HepG2 (cell line): ENCODE results near the gene DROSHA. TPM values are rescaled to one million over a fixed set of nuclear protein-coding genes. Genes with fewer than 3 reads are reported as not detected.

Experiments
- ATAC-seq: fragments of 200-7000 bp; cut with Tn5 transposase; 3 replicates; pipeline ENCODE4 v1.9.1; 2020; ENCODE audit warnings: mild to moderate bottlenecking, moderate library complexity
- BruUV-seq: library from RNA; stranded (reverse); fragments of 400-500 nt; replicated peaks from 2 replicates; lab custom pipeline; 2021; lab: Mats Ljungman, UMichigan
- CTCF ChIA-PET: fragments of 300-600 bp; formaldehyde crosslinking; extraction: SDS; loops from one replicate; lab custom pipeline; 2021; ENCODE audit warnings: low total read pairs, inconsistent platforms, low intra/inter-chr PET ratio; lab: Yijun Ruan, JAX
- POLR2A ChIA-PET: fragments of 350-600 bp; sonication (Branson Sonifier 250); formaldehyde crosslinking; loops from one replicate; lab custom pipeline; 2020; ENCODE audit warnings: antibody characterized with exemption, inconsistent platforms; lab: Yijun Ruan, JAX
- DNase-seq: peaks from one replicate; pipeline ENCODE4 v3.0.0-alpha.2; 2015; ENCODE audit warnings: low spot score
- FAIRE-seq: peaks from 3 replicates; lab custom pipeline; 2011; peaks lifted over from hg19 to GRCh38; lab: Jason Lieb, UNC
- H2AFZ ChIP-seq: one replicate; pipeline ENCODE4 v1.6.1; 2011; ENCODE audit warnings: low read length, inconsistent platforms
- H3K27ac ChIP-seq: fragments of 300-600 bp; 3 replicates; pipeline ENCODE4 v1.8.0; 2011; ENCODE audit warnings: mixed run types, mild to moderate bottlenecking, mixed read lengths, low read length, inconsistent platforms; ENCODE audit not compliant: insufficient read depth; ENCODE audit errors: extremely low read length
- H3K27me3 ChIP-seq, 2 experiments: fragments of 200-600 bp in 1 of 2; 2 replicates in 1 of 2; 3 replicates in 1 of 2; pipeline versions ENCODE4 v1.6.0 to v1.8.0; 2011; ENCODE audit warnings: low read length in 2 of 2, mild to moderate bottlenecking in 2 of 2, moderate library complexity in 2 of 2, inconsistent platforms in 1 of 2; ENCODE audit not compliant: insufficient read depth in 2 of 2, control insufficient read depth in 1 of 2
- H3K36me3 ChIP-seq, 2 experiments: fragments of 200-600 bp in 1 of 2; replicated peaks in 1 of 2; 2 replicates in 1 of 2; 3 replicates in 1 of 2; pipeline versions ENCODE4 v1.5.1 to v1.8.0; 2011; ENCODE audit warnings: low read length in 2 of 2, inconsistent platforms in 1 of 2; ENCODE audit not compliant: insufficient read depth in 2 of 2, control insufficient read depth in 1 of 2
- H3K4me1 ChIP-seq: 2 replicates; pipeline ENCODE4 v1.5.1; 2012; ENCODE audit warnings: low read length, inconsistent platforms; ENCODE audit not compliant: insufficient read depth
- H3K4me2 ChIP-seq: 2 replicates; pipeline ENCODE4 v1.6.0; 2011; ENCODE audit warnings: low read depth, low read length, inconsistent platforms
- H3K4me3 ChIP-seq, 3 experiments: fragments of 200-600 bp in 1 of 3; sonication (generic), shearing (Covaris generic) in 1 of 3; replicated peaks in 1 of 3; 2 replicates each; pipeline ENCODE4 v1.5.1; 2011 to 2016; ENCODE audit warnings: low read length in 3 of 3, inconsistent platforms in 2 of 3, low read depth in 2 of 3, mild to moderate bottlenecking in 2 of 3, control low read depth in 1 of 3, mixed read lengths in 1 of 3; ENCODE audit not compliant: insufficient read depth in 1 of 3
- H3K79me2 ChIP-seq: one replicate; pipeline ENCODE4 v1.6.1; 2011; ENCODE audit warnings: low read length, inconsistent platforms; ENCODE audit not compliant: insufficient read depth
- H3K9ac ChIP-seq: 2 replicates; pipeline ENCODE4 v1.6.0; 2011; ENCODE audit warnings: mild to moderate bottlenecking, low read depth, low read length, inconsistent platforms; ENCODE audit not compliant: insufficient read depth
- H3K9me3 ChIP-seq: 2 replicates; pipeline ENCODE4 v1.5.1; 2012; ENCODE audit warnings: mild to moderate bottlenecking, low read length
- H4K20me1 ChIP-seq: 2 replicates; pipeline ENCODE4 v1.6.0; 2011; ENCODE audit warnings: inconsistent platforms, mild to moderate bottlenecking, low read length, moderate library complexity; ENCODE audit not compliant: insufficient read depth
- HIVEP1 ChIP-seq: sonication (generic); formaldehyde crosslinking; IDR thresholded peaks from 2 replicates; pipeline ENCODE4 v1.4.0; 2020; ENCODE audit warnings: mild to moderate bottlenecking, missing genetic modification reagents
- HNRNPLL ChIP-seq: fragments of 200-400 bp; formaldehyde crosslinking; IDR thresholded peaks from 2 replicates; pipeline ENCODE4 v1.6.1; 2017; ENCODE audit warnings: mild to moderate bottlenecking, low read depth, low read length; ENCODE audit not compliant: poor library complexity, severe bottlenecking
- MLLT10 ChIP-seq: sonication (generic); formaldehyde crosslinking; IDR thresholded peaks from 2 replicates; pipeline ENCODE4 v1.4.0; 2020; ENCODE audit warnings: missing genetic modification reagents
- NR3C1 ChIP-seq: sonication (generic); formaldehyde crosslinking; IDR thresholded peaks from 2 replicates; pipeline ENCODE4 v1.4.0; 2020; ENCODE audit warnings: missing genetic modification reagents
- ZFP37 ChIP-seq: sonication (generic); formaldehyde crosslinking; IDR thresholded peaks from 2 replicates; pipeline ENCODE4 v1.4.0; 2020; ENCODE audit warnings: missing genetic modification reagents, borderline replicate concordance
- ZNF180 ChIP-seq: sonication (generic); formaldehyde crosslinking; IDR thresholded peaks from 2 replicates; pipeline ENCODE4 v1.4.0; 2020; ENCODE audit warnings: low read depth, missing genetic modification reagents, borderline replicate concordance
- ZNF460 ChIP-seq: sonication (generic); formaldehyde crosslinking; IDR thresholded peaks from 2 replicates; pipeline ENCODE4 v1.5.1; 2020; ENCODE audit warnings: missing genetic modification reagents, mild to moderate bottlenecking, borderline replicate concordance
- ZNF550 ChIP-seq: sonication (generic); formaldehyde crosslinking; IDR thresholded peaks from 2 replicates; pipeline ENCODE4 v1.4.0; 2020; ENCODE audit warnings: mild to moderate bottlenecking, missing genetic modification reagents, borderline replicate concordance
- ZNF674 ChIP-seq: sonication (generic); formaldehyde crosslinking; IDR thresholded peaks from 2 replicates; pipeline ENCODE4 v1.5.0; 2020; ENCODE audit warnings: low read depth, mild to moderate bottlenecking, missing genetic modification reagents
- ZNF83 ChIP-seq: sonication (generic); formaldehyde crosslinking; IDR thresholded peaks from 2 replicates; pipeline ENCODE4 v1.4.0; 2020; ENCODE audit warnings: missing genetic modification reagents, mild to moderate bottlenecking, borderline replicate concordance
- ZNF883 ChIP-seq: sonication (generic); formaldehyde crosslinking; IDR thresholded peaks from 2 replicates; pipeline ENCODE4 v1.5.1; 2020; ENCODE audit warnings: mild to moderate bottlenecking, missing genetic modification reagents; ENCODE audit errors: not compliant biosample characterization
- ZSCAN31 ChIP-seq: sonication (generic); formaldehyde crosslinking; IDR thresholded peaks from 2 replicates; pipeline ENCODE4 v1.5.0; 2020; ENCODE audit warnings: low read depth, mild to moderate bottlenecking, missing genetic modification reagents
- WGBS: methylation state at CpG from one replicate; pipeline ENCODE4 v1.1.6; 2017; ENCODE audit warnings: low lambda C conversion rate; 5-methylcytosine and 5-hydroxymethylcytosine counted together
- in situ Hi-C: cut with HindIII; loops from 2 replicates; pipeline ENCODE4 v1.10.0; 2017; ENCODE audit warnings: low pct_unique_long_range_greater_than_20kb; ENCODE audit not compliant: extremely low pct_ligation_motif_present
- intact Hi-C: fragments of 100-400 bp; cut with micrococcal nuclease; formaldehyde crosslinking; loops from one replicate; pipeline ENCODE4 v1.10.0; 2022; ENCODE audit not compliant: unreplicated experiment
- polyA plus RNA-seq, 8 experiments: library from polyadenylated mRNA; depleted of rRNA in 3 of 8; stranded (reverse) in 7 of 8; unstranded in 1 of 8; fragments of >200 nt; fragmentation: Illumina TruSeq in 4 of 8; extraction: Trizol in 4 of 8; gene quantifications; 2 replicates each; pipeline versions ENCODE4 v1.2.1 to v1.2.3, GENCODE V29; 2011 to 2016; ENCODE audit warnings: low read depth in 4 of 8, missing spikeins in 1 of 8, mixed read lengths in 1 of 8; ENCODE audit not compliant: insufficient read depth in 1 of 8
- total RNA-seq, 5 experiments: library from RNA; depleted of rRNA; stranded (reverse); fragments of >200 nt; fragmentation: Illumina TruSeq; extraction: Trizol; gene quantifications; 2 replicates each; pipeline ENCODE4 v1.2.3, GENCODE V29; 2016; ENCODE audit warnings: low read depth in 1 of 5
- TF ChIP-seq, protein P1 (sequence below): IDR thresholded peaks from 2 replicates; pipeline ENCODE4 v1.6.1; 2012; ENCODE audit warnings: low read length, improper control_type of control experiment
- TF ChIP-seq, protein P2 (sequence below), 2 experiments: sonication (generic) in 1 of 2; formaldehyde crosslinking in 1 of 2; IDR thresholded peaks; 2 replicates each; pipeline versions ENCODE4 v1.6.1 to v1.9.0; 2014 to 2022; ENCODE audit warnings: antibody characterized with exemption in 1 of 2, borderline replicate concordance in 1 of 2, inconsistent platforms in 1 of 2, low read depth in 1 of 2, missing genetic modification reagents in 1 of 2

Gene DROSHA
- total and polyA plus RNA-seq, 2 of the 13 experiments (the other 11 are each of a cell fraction or from before 2014, with no cell fraction given): 22.3 to 29.4 TPM

DNA sequence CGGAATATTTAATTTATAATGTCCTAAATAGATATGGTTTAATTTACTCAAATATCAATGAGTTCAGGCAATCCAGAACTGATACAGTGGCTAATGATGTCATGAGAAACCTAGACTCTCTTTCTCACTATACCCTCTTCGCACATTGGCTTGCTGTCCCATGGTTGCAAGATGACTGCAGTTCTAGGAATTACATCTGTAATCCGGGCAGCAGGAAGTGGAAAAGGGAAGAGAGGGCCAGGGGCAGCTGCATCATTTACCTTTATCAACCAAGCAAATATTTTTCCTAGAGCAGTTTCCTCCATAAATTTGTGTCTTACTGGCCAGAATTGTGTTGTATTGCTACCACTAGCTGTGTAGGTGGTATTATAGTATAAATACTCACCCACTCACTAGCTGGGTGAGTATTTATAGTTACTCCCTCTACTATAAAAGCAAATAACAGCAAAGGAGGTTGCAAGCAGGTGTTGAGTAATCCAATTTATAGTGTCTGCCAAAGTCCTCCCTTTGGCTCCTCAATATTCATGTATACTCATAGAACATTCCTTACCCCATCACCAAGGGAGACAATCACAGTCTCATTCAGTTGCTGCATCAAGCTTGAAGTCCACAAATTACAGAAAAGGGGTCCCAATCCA, 168.8 kb downstream of the DROSHA start:
- FAIRE-seq (no peak), ATAC-seq (no peak), DNase-seq (no peak)
- Histone ChIP-seq H3K27ac (no peak overlapping the region), H3K4me3 (no peak overlapping the region), H3K4me1 (no peaks in the 10 kb centered on the region), H3K9ac (no peak overlapping the region), H3K79me2 (no peaks in the 10 kb centered on the region), H3K27me3 (0 out of 5 replicates have a peak, but pooled peaks cover 0 to 3% of the 10 kb centered on the region in 2 experiments), H2AFZ (no peak overlapping the region), H3K36me3 (no peaks in the 10 kb centered on the region), H3K9me3 (peaks cover 10% of the 10 kb centered on the region; the same call in 1 of the 2 replicates), H4K20me1 (no peaks in the 10 kb centered on the region), H3K4me2 (no peak overlapping the region)
- TF ChIP-seq MLLT10 (CRISPR knock-in tag) (no peak), NR3C1 (CRISPR knock-in tag) (no peak), HNRNPLL (no peak), ZNF674 (CRISPR knock-in tag) (no peak), ZNF550 (no peak), ZFP37 (CRISPR knock-in tag) (no peak), ZNF460 (CRISPR knock-in tag) (no peak), ZNF180 (CRISPR knock-in tag) (no peak), ZNF883 (CRISPR knock-in tag) (no peak), ZSCAN31 (CRISPR knock-in tag) (no peak), HIVEP1 (CRISPR knock-in tag) (no peak), ZNF83 (CRISPR knock-in tag) (no peak)
- TF ChIP-seq, protein P1, sequence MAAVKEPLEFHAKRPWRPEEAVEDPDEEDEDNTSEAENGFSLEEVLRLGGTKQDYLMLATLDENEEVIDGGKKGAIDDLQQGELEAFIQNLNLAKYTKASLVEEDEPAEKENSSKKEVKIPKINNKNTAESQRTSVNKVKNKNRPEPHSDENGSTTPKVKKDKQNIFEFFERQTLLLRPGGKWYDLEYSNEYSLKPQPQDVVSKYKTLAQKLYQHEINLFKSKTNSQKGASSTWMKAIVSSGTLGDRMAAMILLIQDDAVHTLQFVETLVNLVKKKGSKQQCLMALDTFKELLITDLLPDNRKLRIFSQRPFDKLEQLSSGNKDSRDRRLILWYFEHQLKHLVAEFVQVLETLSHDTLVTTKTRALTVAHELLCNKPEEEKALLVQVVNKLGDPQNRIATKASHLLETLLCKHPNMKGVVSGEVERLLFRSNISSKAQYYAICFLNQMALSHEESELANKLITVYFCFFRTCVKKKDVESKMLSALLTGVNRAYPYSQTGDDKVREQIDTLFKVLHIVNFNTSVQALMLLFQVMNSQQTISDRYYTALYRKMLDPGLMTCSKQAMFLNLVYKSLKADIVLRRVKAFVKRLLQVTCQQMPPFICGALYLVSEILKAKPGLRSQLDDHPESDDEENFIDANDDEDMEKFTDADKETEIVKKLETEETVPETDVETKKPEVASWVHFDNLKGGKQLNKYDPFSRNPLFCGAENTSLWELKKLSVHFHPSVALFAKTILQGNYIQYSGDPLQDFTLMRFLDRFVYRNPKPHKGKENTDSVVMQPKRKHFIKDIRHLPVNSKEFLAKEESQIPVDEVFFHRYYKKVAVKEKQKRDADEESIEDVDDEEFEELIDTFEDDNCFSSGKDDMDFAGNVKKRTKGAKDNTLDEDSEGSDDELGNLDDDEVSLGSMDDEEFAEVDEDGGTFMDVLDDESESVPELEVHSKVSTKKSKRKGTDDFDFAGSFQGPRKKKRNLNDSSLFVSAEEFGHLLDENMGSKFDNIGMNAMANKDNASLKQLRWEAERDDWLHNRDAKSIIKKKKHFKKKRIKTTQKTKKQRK: no peak
- TF ChIP-seq, protein P2, sequence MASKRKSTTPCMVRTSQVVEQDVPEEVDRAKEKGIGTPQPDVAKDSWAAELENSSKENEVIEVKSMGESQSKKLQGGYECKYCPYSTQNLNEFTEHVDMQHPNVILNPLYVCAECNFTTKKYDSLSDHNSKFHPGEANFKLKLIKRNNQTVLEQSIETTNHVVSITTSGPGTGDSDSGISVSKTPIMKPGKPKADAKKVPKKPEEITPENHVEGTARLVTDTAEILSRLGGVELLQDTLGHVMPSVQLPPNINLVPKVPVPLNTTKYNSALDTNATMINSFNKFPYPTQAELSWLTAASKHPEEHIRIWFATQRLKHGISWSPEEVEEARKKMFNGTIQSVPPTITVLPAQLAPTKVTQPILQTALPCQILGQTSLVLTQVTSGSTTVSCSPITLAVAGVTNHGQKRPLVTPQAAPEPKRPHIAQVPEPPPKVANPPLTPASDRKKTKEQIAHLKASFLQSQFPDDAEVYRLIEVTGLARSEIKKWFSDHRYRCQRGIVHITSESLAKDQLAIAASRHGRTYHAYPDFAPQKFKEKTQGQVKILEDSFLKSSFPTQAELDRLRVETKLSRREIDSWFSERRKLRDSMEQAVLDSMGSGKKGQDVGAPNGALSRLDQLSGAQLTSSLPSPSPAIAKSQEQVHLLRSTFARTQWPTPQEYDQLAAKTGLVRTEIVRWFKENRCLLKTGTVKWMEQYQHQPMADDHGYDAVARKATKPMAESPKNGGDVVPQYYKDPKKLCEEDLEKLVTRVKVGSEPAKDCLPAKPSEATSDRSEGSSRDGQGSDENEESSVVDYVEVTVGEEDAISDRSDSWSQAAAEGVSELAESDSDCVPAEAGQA (IDR thresholded peaks at IDR 0.05; ENCODE audit: low read depth): no peak
- TF ChIP-seq, protein P2 (CRISPR knock-in tag; IDR thresholded peaks at IDR 0.05; ENCODE audit: borderline replicate concordance): no peak
- ChIA-PET CTCF (no interaction called here), POLR2A (no interaction called here)
- in situ Hi-C loops (no loop called here), intact Hi-C loops (no loop called here)
- 0% methylated on average over 3 of the region's 3 CpGs for WGBS
- BruUV-seq: no TSS peak
